ENCODE data around the gene MTARC1.

Gene MTARC1

GRCh38 chr1:220807726-220808125 is 21.0 kb downstream of the MTARC1 start:
- no peak for DNase-seq (ENCODE audit: low read depth)

- no peak for DNase-seq (ENCODE audit: low read depth)
Observed at GRCh38 chr1:220808345-220809186, 21.9 kb downstream of the MTARC1 start.

DNA sequence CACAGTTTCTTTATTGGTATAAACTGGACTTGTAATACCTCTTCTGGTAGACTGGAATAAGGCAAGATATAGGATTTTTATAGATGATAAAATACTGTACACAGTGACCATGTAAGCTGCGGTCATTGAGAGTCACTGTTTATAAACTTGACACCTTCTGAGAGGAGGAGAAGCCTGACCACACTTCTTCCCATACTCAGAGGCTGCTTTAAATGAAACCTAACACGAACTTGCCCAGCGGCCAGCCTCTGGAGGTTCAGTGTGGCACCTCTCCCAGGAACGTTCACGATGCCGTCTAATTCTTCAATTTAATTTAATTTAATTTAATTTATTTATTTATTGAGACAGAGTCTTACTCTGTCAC is 22.5 kb downstream of the MTARC1 start:
- no peak for DNase-seq (ENCODE audit: low read depth)

- DNase-seq (ENCODE audit: low read depth) = no peak
Observed at GRCh38 chr1:220809704-220810103, 23.0 kb downstream of the MTARC1 start.

DNA sequence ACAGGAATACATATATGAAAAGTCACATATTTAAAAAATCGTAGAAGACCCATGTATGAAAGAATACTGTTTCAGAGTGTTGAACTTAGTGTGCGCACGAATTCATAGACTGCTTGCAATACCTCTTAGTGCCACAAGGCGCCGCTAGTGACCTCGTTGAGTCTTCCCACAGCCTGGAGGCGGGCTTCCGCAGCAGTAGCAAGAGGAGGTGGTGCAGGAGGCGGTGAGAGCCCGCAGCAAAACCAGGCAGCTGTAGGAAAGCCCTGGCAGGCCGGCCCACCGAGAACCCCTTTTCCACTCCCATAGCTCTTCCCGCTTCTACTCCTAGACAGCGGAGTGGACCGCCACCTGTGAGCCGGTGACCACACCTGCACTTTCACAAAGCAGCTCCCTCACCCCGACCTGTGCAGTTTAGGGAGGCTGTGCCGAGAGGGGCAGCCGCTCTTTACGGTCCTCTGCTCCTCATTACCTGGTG is 23.5 kb downstream of the MTARC1 start:
- peak; percentile 40 for DNase-seq (ENCODE audit: low read depth)

GRCh38 chr1:220810963-220811362 is 24.2 kb downstream of the MTARC1 start:
- DNase-seq (ENCODE audit: low read depth) = no peak

GRCh38 chr1:220811695-220812094 is 25.0 kb downstream of the MTARC1 start:
- DNase-seq (ENCODE audit: low read depth) = no peak

DNA sequence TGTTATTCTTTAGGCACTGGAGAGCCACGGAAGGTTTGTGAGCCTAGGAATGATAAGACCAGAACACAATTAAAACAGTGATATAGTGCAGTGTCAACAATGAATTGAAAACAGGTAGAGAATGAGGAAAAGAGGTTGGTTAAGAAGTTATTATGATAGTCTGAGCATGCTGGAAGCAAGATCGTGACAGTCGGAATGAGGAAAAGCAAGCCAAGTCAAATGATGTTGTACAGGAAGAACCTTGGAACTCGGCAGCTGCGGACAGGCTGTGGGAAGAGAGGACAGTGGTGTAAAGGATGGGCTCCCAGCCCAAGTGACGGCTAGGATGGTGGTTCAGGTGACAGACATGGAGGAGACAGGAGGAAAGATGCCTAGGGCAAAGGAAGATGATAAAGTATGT is 25.6 kb downstream of the MTARC1 start:
- no peak for DNase-seq (ENCODE audit: low read depth)

DNA sequence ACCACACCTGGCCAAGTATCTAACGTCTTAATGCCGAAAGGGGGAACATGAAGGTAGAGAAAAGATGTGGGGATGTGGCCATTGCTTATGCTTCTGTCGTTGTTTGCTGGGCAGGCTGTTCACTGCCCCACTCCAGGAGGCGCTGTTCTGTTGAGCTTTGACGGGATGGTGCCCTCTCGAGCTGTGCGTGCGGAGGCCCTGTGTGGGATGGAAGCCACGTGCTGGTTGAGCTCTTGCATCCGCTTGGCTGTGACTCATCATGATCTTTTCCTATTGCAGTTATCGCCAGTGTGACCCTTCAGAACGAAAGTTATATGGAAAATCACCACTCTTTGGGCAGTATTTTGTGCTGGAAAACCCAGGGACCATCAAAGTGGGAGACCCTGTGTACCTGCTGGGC is 26.3 kb downstream of the MTARC1 start:
- no peak for DNase-seq (ENCODE audit: low read depth)

GRCh38 chr1:220815409-220815808 is 28.7 kb downstream of the MTARC1 start:
- no peak for DNase-seq (ENCODE audit: low read depth)

DNA sequence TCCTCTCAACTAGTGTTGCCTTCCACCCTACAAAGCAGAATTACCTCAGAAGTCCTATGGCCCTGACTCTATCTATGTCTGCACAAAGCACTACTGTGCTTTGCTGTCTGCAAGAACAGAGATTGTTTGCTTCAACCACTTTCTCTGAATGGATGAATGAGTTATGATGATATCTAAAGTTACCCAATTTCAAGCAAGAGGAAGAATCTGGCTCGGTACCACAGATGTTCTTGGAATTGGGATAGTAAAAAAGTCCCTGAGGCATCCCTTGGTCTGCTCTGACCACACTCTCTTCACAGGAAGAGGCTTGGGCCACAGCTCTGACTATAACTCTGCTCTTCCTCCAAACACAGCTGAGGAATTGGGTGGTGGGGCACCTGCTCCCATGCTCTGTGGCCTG is 31.2 kb downstream of the MTARC1 start:
- no peak for DNase-seq (ENCODE audit: low read depth)

GRCh38 chr1:220818421-220819173 is 31.9 kb downstream of the MTARC1 start:
- DNase-seq (ENCODE audit: low read depth) = no peak

DNA sequence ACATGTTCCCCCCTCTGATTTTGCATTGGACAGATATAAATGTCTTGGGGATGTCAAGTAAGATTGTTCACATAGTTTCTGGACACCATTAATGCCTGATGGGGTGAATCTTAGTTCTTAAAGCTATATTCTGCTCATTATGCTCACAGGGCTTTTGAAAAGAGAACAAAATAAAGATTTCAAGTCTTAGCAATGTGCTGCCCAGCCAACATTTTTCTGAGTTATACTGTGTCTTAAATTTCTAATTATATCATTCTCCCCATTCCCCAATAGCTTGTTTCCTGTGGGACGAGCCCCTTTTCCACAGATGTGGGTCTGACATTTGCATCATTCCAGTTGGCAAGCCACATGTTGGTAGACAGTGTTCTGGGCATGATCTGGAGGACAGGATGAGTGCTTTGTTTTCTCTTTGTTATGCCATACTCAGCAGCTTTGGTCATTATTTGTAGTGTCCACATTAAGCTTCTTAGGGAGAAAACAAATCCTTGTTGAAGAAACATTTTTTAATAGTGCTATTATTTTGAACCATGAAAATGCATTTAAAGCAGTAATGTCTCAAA is 32.8 kb downstream of the MTARC1 start:
- no peak for DNase-seq (ENCODE audit: low read depth)

DNA sequence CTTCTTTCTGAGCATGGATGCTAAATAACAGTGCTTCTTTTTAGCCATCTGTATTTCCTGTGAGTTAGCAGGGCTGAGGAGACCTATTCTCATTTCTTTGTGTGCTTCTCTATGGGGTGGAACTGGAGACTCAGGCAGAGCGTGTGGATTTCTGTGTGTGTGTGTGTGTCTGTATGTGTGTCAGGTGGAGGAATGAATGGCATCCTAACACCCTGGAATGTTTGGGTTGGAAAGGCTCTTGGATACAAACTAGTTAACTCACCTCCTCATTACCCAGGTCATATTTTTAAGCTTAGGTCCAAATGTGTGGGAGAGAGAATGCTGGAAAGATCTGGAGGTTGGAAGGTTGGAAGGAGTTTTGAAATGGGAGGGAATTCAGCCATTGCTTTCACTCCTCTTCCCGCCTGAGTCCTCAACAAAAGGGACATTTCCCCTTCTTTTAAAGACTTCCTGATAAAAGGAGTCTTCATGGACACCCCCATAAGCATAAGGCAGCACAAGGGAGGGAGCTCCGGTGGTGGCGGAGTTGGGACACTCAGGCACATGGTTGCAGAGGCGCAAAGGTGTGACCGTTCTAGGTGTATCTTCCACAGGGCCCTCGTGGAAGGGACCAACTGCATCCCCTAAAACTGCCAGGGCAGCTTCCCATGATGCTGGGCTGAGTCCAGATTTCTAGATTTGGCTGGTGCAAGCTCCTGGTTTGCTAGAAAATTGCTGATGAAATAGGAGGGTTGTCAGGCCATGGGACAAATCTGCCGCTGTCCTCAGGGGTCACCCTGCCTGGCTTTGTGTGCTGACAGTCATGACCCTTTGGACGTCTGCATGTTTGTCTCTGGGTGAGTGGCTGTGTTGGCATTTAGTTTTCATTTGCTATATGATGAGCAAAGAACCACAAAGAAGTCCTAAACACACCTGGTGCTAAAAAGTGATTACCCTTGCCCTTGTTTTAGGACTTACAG is 37.6 kb downstream of the MTARC1 start:
- no peak for DNase-seq (ENCODE audit: low read depth)

DNA sequence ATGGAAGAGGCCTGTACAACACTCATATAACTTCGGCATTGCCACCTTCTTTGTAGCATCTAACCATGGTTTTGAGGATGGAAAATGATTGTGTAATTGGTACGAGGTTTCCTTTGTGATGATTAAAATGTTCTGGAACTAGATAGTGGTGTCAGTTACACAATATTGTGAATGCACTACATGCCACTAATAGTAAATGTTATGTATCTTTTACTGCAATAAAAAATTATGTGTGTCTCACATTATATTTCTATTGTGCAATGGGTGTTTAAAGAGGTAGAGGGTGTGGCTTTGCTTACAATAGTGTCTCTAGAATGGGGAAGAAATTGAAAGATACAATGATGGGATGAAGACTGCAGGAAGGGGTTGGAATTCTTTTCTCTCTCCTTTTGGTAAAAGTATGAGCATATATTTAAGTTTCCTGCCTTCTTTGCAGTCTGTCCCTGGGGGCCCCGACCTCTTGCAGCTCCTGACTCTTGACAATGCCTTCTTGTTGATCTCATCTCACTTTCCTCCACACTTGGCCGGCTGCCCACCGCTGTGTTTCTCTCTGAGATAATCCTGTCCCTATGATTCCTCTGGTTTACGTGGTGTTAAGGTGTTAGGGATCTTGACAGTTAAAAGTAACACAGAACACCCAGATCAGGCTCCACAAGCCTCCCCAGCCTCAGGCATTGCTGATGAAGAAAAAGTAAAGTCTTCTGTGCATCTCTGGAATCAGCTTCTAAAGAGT is 39.3 kb downstream of the MTARC1 start:
- no peak for DNase-seq (ENCODE audit: low read depth)

DNA sequence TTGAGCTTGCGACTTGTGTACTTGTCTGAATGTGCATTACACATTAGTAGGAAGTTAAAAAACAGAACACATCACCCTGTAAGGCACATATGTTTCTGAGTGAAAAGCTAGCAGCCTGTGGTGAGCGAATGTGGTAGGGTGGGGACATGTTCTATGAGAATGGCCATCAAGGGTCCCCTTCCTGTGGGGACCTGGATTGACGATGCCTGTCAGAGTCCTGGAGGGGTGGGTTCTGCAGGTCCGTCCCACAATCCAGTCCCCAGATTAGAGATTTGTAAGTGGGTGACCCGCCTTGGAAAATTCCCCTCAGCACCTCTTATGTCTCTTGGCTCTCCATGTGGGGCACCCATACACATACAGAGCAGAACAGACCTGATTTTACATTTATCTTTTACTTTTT is 40.0 kb downstream of the MTARC1 start:
- DNase-seq (ENCODE audit: low read depth) = no peak

- DNase-seq (ENCODE audit: low read depth) = no peak
Observed at GRCh38 chr1:220827445-220828178, 40.9 kb downstream of the MTARC1 start.

DNA sequence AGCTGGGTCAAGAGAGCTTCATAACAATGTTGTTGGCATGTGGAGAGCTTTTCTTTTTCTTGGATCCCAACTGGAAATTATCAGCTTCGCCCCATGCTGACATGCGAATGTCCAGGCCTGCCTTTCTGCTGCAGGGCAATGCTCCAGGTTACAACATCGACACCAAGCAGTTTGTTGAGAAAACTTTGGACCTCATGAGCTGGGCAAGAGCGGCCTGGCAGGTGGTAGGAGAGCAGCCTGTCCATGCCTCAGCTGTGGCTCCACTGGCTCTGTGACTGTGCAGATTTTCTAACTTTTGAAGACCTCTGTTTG is 41.4 kb downstream of the MTARC1 start:
- no peak for DNase-seq (ENCODE audit: low read depth)

DNA sequence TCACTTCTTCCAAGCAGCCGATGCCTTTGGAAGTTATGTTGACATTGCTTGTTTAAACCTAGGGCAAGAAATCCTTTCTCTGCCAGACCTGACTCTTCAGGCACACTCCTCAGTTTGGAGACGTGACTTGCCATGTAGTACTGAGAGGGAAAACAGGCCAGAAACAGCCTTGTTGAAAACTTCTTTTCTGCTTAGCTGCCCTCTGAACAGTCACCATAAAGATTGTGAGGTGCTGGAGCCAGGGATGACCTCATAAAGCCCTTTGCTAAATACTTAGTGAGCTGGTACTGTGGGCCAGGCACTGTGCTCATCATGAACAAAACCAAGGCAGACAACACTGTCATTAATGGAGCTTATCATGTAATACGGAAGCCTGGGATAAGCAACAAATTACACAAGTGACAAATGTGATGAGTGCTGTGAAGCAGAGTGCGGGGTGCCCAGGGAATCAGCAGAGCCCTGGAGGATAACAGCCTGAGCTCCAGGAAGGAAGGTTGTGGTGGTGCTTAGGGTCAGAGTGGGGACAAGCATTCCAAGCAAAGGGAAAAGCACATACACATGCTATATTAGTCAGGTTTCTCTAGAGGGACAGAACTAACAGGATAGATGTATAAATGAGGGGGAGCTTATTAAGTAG is 42.4 kb downstream of the MTARC1 start:
- DNase-seq (ENCODE audit: low read depth) = no peak

GRCh38 chr1:220833436-220833835 is 46.7 kb downstream of the MTARC1 start:
- no peak for DNase-seq (ENCODE audit: low read depth)
